ENCODE measurements around the gene B4GALNT4.
"Not testable (repeated sequence)": the region's sequence is repeated elsewhere in the genome, so short reads cannot be mapped to it uniquely, and the experiment has no call there.

The B4GALNT4 gene

GRCh38 chr11:375065-376025 lies 6.0 kb downstream of the B4GALNT4 start:
- DNase-seq (ENCODE audit: low read depth) = no peak

- DNase-seq (ENCODE audit: low read depth) = no peak
These were observed 7.4 kb downstream of the B4GALNT4 start for GRCh38 chr11:376531-377173.

GRCh38 chr11:377174-377865 lies 8.0 kb downstream of the B4GALNT4 start:
- DNase-seq (ENCODE audit: low read depth) = no peak

GRCh38 chr11:377883-378500 lies 8.7 kb downstream of the B4GALNT4 start:
- DNase-seq (ENCODE audit: low read depth) = no peak

DNA sequence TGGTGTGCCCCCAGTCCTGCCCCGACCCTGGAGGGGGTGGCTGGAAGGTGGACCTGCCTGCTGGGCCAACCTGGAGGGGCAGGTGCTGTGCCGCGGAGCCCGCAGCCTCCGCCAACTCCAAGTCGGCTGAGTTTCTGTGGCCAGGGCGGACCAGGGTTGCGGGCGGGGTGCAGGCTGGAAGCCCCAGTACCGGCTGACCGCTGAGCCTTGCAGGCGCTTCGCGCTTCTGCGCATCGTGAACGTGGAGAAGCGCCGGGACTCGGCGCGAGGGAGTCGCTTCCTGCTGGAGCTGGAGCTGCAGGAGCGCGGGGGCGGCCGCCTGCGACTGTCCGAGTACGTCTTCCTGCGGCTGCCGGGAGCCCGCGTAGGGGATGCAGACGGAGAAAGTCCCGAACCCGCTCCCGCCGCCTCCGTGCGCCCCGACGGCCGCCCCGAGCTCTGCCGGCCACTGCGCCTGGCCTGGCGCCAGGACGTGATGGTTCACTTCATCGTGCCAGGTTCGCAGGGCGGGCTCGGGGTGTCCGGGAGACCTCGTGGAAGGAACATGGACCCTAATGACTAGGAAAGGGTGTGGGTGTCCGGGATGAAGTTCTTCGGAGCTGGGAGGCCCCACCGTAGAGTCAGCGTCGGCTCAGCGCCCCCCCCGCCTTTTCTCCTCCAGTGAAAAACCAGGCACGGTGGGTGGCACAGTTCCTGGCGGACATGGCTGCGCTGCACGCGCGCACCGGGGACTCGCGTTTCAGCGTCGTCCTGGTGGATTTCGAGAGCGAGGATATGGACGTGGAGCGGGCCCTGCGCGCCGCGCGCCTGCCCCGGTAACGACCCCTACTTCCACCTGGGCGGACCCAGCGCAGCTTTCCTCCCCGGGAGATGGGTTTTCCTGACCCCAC lies 10.2 kb downstream of the B4GALNT4 start:
- no peak for DNase-seq (ENCODE audit: low read depth)

GRCh38 chr11:380095-380480 lies 10.8 kb downstream of the B4GALNT4 start:
- no peak for DNase-seq (ENCODE audit: low read depth)

DNA sequence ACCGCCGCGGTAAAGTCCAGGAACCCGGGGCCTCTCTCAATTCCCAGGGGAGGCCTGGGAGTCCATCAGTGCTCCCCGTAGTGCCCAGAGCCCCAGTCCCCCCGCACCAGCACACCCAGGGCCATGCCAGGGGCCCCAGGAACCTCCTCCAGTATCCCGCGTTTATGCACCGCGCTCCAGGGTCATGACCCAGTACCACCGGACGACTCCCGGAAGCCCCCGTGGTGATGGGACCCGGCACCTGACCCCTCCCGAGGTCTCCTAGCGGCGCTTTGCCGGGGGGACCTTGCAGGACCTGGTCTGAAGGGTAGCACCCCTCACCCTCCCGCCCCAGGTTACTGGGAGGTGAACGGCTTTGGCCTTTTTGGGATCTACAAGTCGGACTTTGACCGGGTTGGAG lies 11.2 kb downstream of the B4GALNT4 start:
- DNase-seq (ENCODE audit: low read depth) = no peak

DNA sequence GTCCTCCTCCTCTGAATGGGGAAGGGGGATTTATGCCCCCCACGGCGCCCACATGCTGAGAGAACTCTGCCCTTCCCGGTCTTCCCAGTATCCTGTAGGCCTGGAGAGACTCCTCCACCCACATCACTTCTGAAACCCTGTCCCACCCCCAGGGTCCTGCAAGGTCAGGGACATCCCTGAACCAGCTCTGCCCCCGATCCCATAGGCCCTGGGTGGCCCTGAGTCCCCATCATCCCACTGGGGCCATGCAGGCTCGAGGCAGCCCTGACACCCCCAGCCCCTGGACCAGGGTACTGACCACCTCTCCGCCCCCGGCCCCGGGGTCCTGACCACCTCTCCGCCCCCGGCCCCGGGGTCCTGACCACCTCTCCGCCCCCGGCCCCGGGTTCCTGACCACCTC lies 11.7 kb downstream of the B4GALNT4 start:
- no peak for DNase-seq (ENCODE audit: low read depth)

- DNase-seq (ENCODE audit: low read depth) = no peak
These were observed 12.3 kb downstream of the B4GALNT4 start for GRCh38 chr11:381501-382072.

DNA sequence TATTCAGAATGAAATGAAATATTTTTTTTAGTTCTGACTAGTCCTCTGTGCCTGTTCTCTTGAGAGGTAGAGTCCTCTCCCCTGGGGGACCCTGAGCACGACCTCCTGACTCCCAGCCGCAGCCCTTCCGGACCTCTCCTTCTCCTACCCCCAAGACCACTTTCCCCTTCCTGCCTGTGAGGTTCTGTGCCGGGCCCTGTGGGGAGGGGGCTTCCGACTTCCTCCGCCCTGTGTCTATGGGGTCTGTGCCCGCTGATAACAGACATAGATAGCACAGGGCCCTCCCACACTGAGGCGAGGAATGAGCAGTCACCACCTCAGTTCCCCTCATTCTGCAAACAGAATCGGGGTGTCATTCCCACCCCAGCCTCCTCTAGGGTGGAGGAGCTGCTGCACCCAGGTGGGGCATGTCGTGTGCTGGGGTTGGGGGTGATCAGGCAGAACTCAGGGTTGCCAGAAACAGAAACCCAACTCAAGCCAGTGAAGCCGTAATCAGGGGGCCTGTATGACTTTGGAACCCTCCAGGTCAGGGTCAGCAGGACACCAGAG lies 12.9 kb downstream of the B4GALNT4 start:
- no peak for DNase-seq (ENCODE audit: low read depth)

DNA sequence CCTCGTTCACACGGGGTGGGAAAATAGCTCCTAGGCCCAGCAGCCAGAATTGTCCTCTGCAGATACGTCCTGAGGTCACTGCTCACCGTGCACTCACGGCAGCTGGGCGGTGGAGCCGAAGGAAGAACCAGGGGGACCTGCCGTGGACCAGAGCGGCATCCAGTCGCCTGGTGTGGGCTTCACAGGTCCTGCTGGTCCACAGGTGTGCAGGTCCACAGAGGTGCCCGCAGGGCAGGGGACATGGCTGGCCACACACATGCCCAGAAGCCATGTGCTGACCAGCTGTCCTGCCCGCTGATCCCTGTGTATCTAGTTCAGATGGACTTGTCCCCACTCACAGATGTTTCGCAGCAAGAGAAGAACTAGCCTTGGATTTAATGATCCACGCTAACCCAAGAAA lies 14.1 kb downstream of the B4GALNT4 start:
- DNase-seq (ENCODE audit: low read depth) = no peak

- DNase-seq (ENCODE audit: low read depth) = no peak
These were observed 15.2 kb downstream of the B4GALNT4 start for GRCh38 chr11:384511-384910.

GRCh38 chr11:385594-386351 lies 16.5 kb downstream of the B4GALNT4 start:
- no peak for DNase-seq (ENCODE audit: low read depth)

DNA sequence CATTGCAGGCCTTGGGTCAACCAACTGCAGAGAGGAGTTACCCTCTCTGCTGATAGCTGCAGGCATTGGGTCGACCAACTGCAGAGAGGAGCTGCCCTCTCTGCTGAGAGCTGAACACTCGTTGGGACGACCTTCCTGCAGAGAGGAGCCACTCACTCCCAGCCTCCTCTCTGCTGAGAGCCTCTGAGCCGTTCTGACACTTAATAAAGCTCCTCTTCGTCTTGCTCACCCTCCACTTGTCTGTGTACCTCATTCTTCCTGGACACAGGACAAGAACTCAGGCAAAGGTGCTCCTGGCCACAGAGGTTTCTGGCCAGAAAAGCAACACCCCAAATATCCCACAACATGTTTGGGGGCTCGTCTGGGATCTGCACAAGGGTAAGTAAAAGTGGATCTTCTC lies 17.2 kb downstream of the B4GALNT4 start:
- DNase-seq (ENCODE audit: low read depth) = no peak

GRCh38 chr11:387193-387793 lies 18.0 kb downstream of the B4GALNT4 start:
- DNase-seq (ENCODE audit: low read depth) = no peak

DNA sequence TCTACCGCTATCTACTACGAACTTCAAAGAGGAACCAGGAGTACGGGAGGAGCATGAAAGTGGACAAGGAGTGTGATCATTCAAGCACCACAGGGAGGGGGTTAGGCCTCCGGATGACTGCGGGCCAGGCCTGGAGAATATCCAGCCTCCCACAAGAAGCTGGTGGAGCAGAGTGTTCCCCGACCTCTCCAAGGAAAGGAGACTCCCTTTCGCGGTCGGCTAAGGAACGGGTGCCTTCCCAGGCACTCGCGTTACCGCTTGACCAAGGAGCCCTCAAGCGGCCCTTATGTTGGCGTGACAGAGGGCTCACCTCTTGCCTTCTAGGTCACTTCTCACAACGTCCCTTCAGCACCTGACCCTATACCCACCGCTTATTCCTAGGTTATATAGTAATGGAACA lies 20.1 kb downstream of the B4GALNT4 start:
- DNase-seq (ENCODE audit: low read depth) = not testable (repeated sequence)

GRCh38 chr11:390175-390574 lies 20.9 kb downstream of the B4GALNT4 start:
- no peak for DNase-seq (ENCODE audit: low read depth)

- no peak for DNase-seq (ENCODE audit: low read depth)
These were observed 22.1 kb downstream of the B4GALNT4 start for GRCh38 chr11:391117-392017.
